Neural cell (in vitro differentiated cells): Measurements from ENCODE around the gene FTCD. TPM values are rescaled to one million over a fixed set of nuclear protein-coding genes. Genes with fewer than 3 reads are reported as not detected.

Source experiments
- polyA plus RNA-seq: library from polyadenylated mRNA; depleted of rRNA; stranded (reverse); fragments of >200 nt; gene quantifications from 2 replicates; pipeline ENCODE4 v1.2.3, GENCODE V29; 2014

Gene FTCD
- polyA plus RNA-seq, 1 donor from 2014 or later = 2.0 TPM

Other genes starting within 250 kb of the FTCD start
- 29.4 and 49.0 TPM in 2 replicates for gene COL6A1, start 173.8 kb downstream of the FTCD start, polyA plus RNA-seq
- not detected in 2 replicates for gene COL6A2, start 57.5 kb downstream of the FTCD start, polyA plus RNA-seq
- 14.8 and 20.6 TPM in 2 replicates for gene SPATC1L, start 28.9 kb upstream of the FTCD start, polyA plus RNA-seq
- gene LSS, start 73.2 kb upstream of the FTCD start, polyA plus RNA-seq = 101 and 123 TPM in 2 replicates
- gene MCM3AP, start 130.0 kb upstream of the FTCD start, polyA plus RNA-seq = 74.2 and 90.7 TPM in 2 replicates
- 88.4 and 95.3 TPM in 2 replicates for gene YBEY, start 130.8 kb upstream of the FTCD start, polyA plus RNA-seq
- gene C21orf58, start 168.3 kb upstream of the FTCD start, polyA plus RNA-seq = 2.8 and 3.0 TPM in 2 replicates
- 28.2 and 45.1 TPM in 2 replicates for gene PCNT, start 168.6 kb upstream of the FTCD start, polyA plus RNA-seq